ENCODE measurements around the gene XXYLT1.
"Not testable (repeated sequence)": the region's sequence is repeated elsewhere in the genome, so short reads cannot be mapped to it uniquely, and the experiment has no call there.

Gene XXYLT1

GRCh38 chr3:195056506-195056905 lies 214.5 kb downstream of the XXYLT1 start:
- POLR2A ChIA-PET = no interaction called here
- no peak for DNase-seq (ENCODE audit: extremely low spot score)
- CTCF ChIA-PET = no interaction called here
- TF ChIP-seq SP1 (IDR thresholded peaks at IDR 0.05) (no peak), BHLHE40 (IDR thresholded peaks at IDR 0.05; ENCODE audit: borderline replicate concordance) (no peak), ELF4 (IDR thresholded peaks at IDR 0.05) (no peak), TARDBP (IDR thresholded peaks at IDR 0.05) (no peak), SUZ12 (IDR thresholded peaks at IDR 0.05) (no peak), NFRKB (IDR thresholded peaks at IDR 0.05) (no peak), FOXM1 (IDR thresholded peaks at IDR 0.05; ENCODE audit: borderline replicate concordance) (no peak), ZNF384 (IDR thresholded peaks at IDR 0.05) (no peak), CTBP1 (IDR thresholded peaks at IDR 0.05; ENCODE audit: borderline replicate concordance) (no peak), L3MBTL2 (conservative IDR thresholded peaks at IDR 0.05) (no peak), FOXA1 (IDR thresholded peaks at IDR 0.05) (no peak), FOXK2 (IDR thresholded peaks at IDR 0.05) (no peak), PKNOX1 (IDR thresholded peaks at IDR 0.05) (no peak), ARNT (IDR thresholded peaks at IDR 0.05) (no peak), LEF1 (IDR thresholded peaks at IDR 0.05; ENCODE audit: borderline replicate concordance) (no peak)

- TF ChIP-seq FOXK2 (IDR thresholded peaks at IDR 0.05) (no peak), SUZ12 (IDR thresholded peaks at IDR 0.05) (no peak)
- POLR2A ChIA-PET = no interaction called here
- DNase-seq (ENCODE audit: extremely low spot score) = no peak
- CTCF ChIA-PET = no interaction called here
Measured at GRCh38 chr3:195054311-195054710, 216.6 kb downstream of the XXYLT1 start.

- no peak for TF ChIP-seq ZNF384 (IDR thresholded peaks at IDR 0.05)
- TF ChIP-seq FOXM1 (IDR thresholded peaks at IDR 0.05; ENCODE audit: borderline replicate concordance) = no peak
- no peak for TF ChIP-seq FOXK2 (IDR thresholded peaks at IDR 0.05)
- no peak for TF ChIP-seq LEF1 (IDR thresholded peaks at IDR 0.05; ENCODE audit: borderline replicate concordance)
- no peak for TF ChIP-seq SUZ12 (IDR thresholded peaks at IDR 0.05)
- no peak for TF ChIP-seq TARDBP (IDR thresholded peaks at IDR 0.05)
- TF ChIP-seq SP1 (IDR thresholded peaks at IDR 0.05) = no peak
- no peak for TF ChIP-seq HDGF (IDR thresholded peaks at IDR 0.05; ENCODE audit: borderline replicate concordance)
- no peak for TF ChIP-seq FOXA1 (IDR thresholded peaks at IDR 0.05)
- TF ChIP-seq NFRKB (IDR thresholded peaks at IDR 0.05) = no peak
- no peak for TF ChIP-seq ELF4 (IDR thresholded peaks at IDR 0.05)
- no peak for TF ChIP-seq PKNOX1 (IDR thresholded peaks at IDR 0.05)
- no peak for TF ChIP-seq CTBP1 (IDR thresholded peaks at IDR 0.05; ENCODE audit: borderline replicate concordance)
- no peak for TF ChIP-seq ARNT (IDR thresholded peaks at IDR 0.05)
- TF ChIP-seq BHLHE40 (IDR thresholded peaks at IDR 0.05; ENCODE audit: borderline replicate concordance) = no peak
- no peak for TF ChIP-seq L3MBTL2 (conservative IDR thresholded peaks at IDR 0.05)
- ChIA-PET POLR2A (no interaction called here), CTCF (no interaction called here)
- no peak for DNase-seq (ENCODE audit: extremely low spot score)
Measured at GRCh38 chr3:195052939-195053338, 218.0 kb downstream of the XXYLT1 start.

GRCh38 chr3:195050296-195050695 lies 220.7 kb downstream of the XXYLT1 start:
- POLR2A ChIA-PET; DNase-seq (ENCODE audit: extremely low spot score); CTCF ChIA-PET: not testable (repeated sequence)

- CTCF ChIA-PET = no interaction called here
- TF ChIP-seq ELF4 (IDR thresholded peaks at IDR 0.05) (no peak), HDGF (IDR thresholded peaks at IDR 0.05; ENCODE audit: borderline replicate concordance) (no peak), CTBP1 (IDR thresholded peaks at IDR 0.05; ENCODE audit: borderline replicate concordance) (no peak)
- POLR2A ChIA-PET = no interaction called here
- no peak for DNase-seq (ENCODE audit: extremely low spot score)
Measured at GRCh38 chr3:195048059-195048905, 222.7 kb downstream of the XXYLT1 start.

- ChIA-PET CTCF (no interaction called here), POLR2A (no interaction called here)
- no peak for DNase-seq (ENCODE audit: extremely low spot score)
- TF ChIP-seq ARNT (IDR thresholded peaks at IDR 0.05) (no peak), L3MBTL2 (conservative IDR thresholded peaks at IDR 0.05) (no peak), BHLHE40 (IDR thresholded peaks at IDR 0.05; ENCODE audit: borderline replicate concordance) (no peak), HDGF (IDR thresholded peaks at IDR 0.05; ENCODE audit: borderline replicate concordance) (no peak), LEF1 (IDR thresholded peaks at IDR 0.05; ENCODE audit: borderline replicate concordance) (no peak), ZNF384 (IDR thresholded peaks at IDR 0.05) (no peak), FOXA1 (IDR thresholded peaks at IDR 0.05) (no peak), CTBP1 (IDR thresholded peaks at IDR 0.05; ENCODE audit: borderline replicate concordance) (no peak), ELF4 (IDR thresholded peaks at IDR 0.05) (no peak), FOXK2 (IDR thresholded peaks at IDR 0.05) (no peak), PKNOX1 (IDR thresholded peaks at IDR 0.05) (no peak), SP1 (IDR thresholded peaks at IDR 0.05) (no peak), FOXM1 (IDR thresholded peaks at IDR 0.05; ENCODE audit: borderline replicate concordance) (no peak), NFRKB (IDR thresholded peaks at IDR 0.05) (no peak)
Measured at GRCh38 chr3:195047536-195047935, 223.4 kb downstream of the XXYLT1 start.

- CTCF ChIA-PET = no interaction called here
- POLR2A ChIA-PET = no interaction called here
- TF ChIP-seq ZNF384 (IDR thresholded peaks at IDR 0.05) (no peak), FOXA1 (IDR thresholded peaks at IDR 0.05) (no peak), PKNOX1 (IDR thresholded peaks at IDR 0.05) (no peak), SUZ12 (IDR thresholded peaks at IDR 0.05) (no peak), ELF4 (IDR thresholded peaks at IDR 0.05) (no peak), LEF1 (IDR thresholded peaks at IDR 0.05; ENCODE audit: borderline replicate concordance) (no peak), CTBP1 (IDR thresholded peaks at IDR 0.05; ENCODE audit: borderline replicate concordance) (no peak), L3MBTL2 (conservative IDR thresholded peaks at IDR 0.05) (no peak), FOXM1 (IDR thresholded peaks at IDR 0.05; ENCODE audit: borderline replicate concordance) (no peak), ARNT (IDR thresholded peaks at IDR 0.05) (no peak), HDGF (IDR thresholded peaks at IDR 0.05; ENCODE audit: borderline replicate concordance) (no peak), TARDBP (IDR thresholded peaks at IDR 0.05) (no peak), SP1 (IDR thresholded peaks at IDR 0.05) (no peak), FOXK2 (IDR thresholded peaks at IDR 0.05) (no peak), NFRKB (IDR thresholded peaks at IDR 0.05) (no peak), BHLHE40 (IDR thresholded peaks at IDR 0.05; ENCODE audit: borderline replicate concordance) (no peak)
- no peak for DNase-seq (ENCODE audit: extremely low spot score)
Measured at GRCh38 chr3:195046441-195046840, 224.5 kb downstream of the XXYLT1 start.

All from HEK293T (cell line).